Measurements from ENCODE around the gene PAGE2B.

DNA sequence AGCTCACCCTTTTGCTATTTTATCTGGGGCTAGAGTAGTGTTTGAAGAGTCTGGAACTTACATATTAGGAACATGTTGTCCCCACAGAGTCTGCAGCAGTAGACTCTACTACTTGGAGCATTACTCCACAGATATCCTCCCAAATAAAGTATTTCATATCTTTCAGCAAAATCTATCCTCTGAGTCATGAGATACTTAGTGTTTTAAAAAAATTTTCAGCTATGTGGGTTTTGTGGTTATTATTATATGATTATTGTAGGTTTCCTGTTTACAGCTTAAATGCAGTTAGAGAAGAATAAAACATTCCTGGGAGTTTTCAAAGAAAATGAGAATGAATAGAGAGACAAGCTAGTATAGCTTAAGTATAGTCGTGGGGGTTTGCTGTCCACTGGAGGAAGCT, 44.9 kb downstream of the PAGE2B start:
- TF ChIP-seq POLR2A (IDR thresholded peaks at IDR 0.05) (no peak), CTCF (IDR thresholded peaks at IDR 0.05) (no peak)
